GM12874 (cell line): ENCODE measurements around the gene RTN4R.

Source experiments
- TF ChIP-seq, protein P1 (sequence below): IDR thresholded peaks from 2 replicates; pipeline ENCODE4 v1.5.1; 2011; ENCODE audit warnings: low read depth, mild to moderate bottlenecking, control low read depth, low read length, moderate library complexity; ENCODE audit not compliant: insufficient read depth

The RTN4R gene

DNA sequence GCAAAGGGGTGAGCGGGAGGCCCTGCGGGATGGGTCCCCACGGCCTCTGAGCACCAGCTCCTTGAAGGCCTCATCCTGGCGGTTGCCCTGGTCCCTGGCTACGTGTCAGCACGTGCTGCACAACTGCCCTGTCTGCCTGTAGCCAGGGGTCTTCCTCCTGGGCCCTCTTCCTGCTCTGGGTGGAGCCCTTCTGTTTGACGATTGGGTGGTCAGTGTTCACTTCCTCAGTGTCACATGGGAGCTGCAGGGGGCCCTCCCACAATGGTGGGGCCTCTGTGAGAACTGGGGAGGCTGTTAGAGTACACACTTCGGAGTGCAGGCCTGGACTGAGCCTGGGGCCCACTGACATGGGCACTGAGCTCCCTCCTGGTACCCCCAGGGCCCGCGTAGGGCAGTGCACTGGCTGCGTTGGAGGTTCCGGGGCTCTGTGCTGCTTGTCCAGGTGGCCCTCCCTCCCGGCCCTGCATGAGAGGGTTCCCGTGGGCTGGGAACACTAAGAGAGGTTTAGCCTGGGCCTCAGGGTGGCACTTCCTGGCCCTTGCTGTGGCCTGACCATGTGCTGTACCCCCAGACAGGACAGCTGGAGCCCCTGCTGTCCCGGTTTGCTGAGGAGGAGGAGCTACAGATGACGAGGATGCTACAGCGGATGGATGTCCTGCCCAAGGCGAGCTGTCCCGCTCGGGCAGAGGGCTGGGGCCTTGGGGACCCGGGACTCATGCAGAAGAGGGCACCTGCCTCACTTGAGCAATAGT, 38.0 kb upstream of the RTN4R start:
- TF ChIP-seq, protein P1, sequence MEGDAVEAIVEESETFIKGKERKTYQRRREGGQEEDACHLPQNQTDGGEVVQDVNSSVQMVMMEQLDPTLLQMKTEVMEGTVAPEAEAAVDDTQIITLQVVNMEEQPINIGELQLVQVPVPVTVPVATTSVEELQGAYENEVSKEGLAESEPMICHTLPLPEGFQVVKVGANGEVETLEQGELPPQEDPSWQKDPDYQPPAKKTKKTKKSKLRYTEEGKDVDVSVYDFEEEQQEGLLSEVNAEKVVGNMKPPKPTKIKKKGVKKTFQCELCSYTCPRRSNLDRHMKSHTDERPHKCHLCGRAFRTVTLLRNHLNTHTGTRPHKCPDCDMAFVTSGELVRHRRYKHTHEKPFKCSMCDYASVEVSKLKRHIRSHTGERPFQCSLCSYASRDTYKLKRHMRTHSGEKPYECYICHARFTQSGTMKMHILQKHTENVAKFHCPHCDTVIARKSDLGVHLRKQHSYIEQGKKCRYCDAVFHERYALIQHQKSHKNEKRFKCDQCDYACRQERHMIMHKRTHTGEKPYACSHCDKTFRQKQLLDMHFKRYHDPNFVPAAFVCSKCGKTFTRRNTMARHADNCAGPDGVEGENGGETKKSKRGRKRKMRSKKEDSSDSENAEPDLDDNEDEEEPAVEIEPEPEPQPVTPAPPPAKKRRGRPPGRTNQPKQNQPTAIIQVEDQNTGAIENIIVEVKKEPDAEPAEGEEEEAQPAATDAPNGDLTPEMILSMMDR, result no peak

DNA sequence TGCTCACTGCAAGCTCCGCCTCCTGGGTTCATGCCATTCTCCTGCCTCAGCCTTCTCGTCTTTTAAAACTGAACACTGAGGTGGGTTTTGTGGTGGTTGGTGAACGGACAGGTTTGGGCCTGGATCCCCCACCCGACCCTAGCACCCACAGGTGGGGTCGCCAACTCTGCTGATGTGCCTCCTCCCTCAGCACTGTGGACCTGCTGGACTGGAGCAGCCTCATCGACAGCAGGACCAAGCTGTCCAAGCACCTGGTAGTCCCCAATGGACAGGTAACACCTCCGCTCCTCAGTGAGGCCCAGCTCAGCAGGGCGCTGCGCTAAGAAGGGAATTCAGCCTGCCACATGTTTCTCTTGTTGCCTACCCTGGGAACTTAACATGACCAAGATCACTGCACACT, 36.5 kb upstream of the RTN4R start:
- TF ChIP-seq, protein P1, result no peak

DNA sequence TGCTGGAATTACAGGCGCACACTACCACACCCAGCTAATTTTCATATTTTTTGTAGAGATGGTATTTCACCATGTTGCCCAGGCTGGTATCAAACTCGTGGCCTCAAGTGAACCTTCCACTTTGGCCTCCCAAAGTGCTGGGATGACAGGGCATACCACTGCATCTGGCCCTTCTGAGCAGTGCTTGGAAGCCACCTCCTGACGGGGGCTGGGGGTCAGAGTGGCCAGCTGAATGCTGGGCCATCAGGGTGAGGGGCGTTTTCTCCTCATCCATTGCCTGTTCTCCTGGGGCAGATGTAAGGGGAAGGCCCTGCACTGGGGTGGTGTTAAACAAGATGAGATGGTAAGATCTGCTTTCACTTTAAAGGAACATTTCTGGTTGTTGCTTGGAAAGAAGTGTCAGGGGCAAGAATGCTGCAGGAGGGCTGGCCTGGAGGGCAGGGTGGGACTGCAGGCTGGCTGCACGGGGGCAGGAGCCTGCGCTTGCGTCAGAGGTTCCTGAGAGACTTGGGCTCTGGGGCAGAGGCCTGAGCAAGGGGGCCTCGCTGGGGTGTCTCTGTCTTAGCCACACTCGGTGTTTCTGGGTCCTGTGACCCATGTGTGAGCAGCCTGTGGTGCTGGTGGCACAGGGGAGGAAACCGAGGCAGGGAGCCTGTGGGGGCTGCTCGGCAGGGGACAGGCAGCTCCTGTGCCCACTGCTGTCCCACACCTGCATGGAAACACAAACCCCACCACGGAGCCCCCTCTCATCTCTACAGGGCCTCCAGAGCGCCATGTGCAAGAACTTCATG, 34.5 kb upstream of the RTN4R start:
- TF ChIP-seq, protein P1, result no peak

DNA sequence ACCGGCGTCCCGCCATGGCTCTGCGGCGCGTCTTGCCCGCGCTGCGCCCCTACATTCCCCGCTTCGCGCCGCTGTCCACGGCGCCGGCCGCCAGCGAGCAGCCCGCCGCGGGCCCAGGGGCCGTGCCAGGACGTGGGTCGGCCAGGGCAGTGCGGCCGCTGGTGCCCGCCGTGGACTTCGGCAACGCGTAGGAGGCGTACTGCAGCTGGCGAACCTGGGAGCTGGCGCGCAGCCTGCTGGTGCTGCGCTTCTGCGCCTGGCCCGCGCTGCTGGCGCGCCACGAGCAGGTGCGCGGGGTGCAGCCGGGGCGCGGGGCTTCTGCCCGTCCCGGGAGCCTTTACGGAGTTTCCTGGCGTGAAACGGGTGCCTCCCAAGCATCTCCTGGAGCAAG, 31.6 kb upstream of the RTN4R start:
- TF ChIP-seq, protein P1, result no peak

- TF ChIP-seq, protein P1, result no peak
Measured at GRCh38 chr22:20298803-20299745, 31.0 kb upstream of the RTN4R start.

DNA sequence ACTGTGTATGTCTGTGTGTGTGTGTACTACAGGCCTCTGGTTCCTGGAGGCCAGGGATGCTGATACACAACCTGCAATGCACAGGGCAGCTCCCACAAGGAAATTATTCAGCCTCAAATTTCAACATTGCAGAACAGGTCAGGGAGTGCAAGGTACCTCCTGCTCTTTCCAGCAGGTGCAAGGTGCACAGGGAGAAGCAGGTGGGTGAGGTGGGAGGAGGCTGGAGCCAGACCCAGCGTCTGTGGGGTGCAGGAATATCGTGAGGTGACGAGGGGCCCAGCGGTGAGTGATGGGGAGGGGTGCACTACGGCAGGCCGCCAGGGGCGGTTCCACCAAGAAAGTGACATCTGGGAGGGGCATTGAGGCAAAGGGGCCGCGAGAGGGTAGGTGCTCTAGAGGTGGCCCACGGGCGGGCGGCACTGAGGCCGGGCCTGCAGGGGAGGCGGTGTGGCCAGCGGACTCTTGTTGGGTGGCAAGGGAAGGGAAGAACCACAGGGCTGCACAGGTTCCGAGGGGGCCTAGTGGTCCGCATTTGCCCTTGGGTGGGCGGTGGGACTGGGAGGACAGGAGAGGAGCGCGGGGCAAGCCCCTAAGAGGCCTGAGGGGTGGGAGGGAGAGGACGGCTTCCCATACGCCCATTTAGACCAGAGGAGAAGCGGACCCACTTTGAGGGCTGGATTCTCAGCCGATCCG, 30.1 kb upstream of the RTN4R start:
- TF ChIP-seq, protein P1, result no peak
